Ureter (tissue), 1 donor: ENCODE results near the gene CCNL2. TPM values are rescaled to one million over a fixed set of nuclear protein-coding genes. Genes with fewer than 3 reads are reported as not detected.
"Not testable (repeated sequence)": the region's sequence is repeated elsewhere in the genome, so short reads cannot be mapped to it uniquely, and the experiment has no call there.

Experiments used
- DNase-seq: peaks from one replicate; pipeline ENCODE4 v3.0.0-alpha.2; 2020; ENCODE audit warnings: low spot score
- total RNA-seq: library from RNA; stranded (reverse); gene quantifications from one replicate; pipeline ENCODE4 v1.2.4, GENCODE V29; 2023
- donor health status: DM: yes; HTN: yes; CAD: no.

The CCNL2 gene
- total RNA-seq: 259 TPM

DNA sequence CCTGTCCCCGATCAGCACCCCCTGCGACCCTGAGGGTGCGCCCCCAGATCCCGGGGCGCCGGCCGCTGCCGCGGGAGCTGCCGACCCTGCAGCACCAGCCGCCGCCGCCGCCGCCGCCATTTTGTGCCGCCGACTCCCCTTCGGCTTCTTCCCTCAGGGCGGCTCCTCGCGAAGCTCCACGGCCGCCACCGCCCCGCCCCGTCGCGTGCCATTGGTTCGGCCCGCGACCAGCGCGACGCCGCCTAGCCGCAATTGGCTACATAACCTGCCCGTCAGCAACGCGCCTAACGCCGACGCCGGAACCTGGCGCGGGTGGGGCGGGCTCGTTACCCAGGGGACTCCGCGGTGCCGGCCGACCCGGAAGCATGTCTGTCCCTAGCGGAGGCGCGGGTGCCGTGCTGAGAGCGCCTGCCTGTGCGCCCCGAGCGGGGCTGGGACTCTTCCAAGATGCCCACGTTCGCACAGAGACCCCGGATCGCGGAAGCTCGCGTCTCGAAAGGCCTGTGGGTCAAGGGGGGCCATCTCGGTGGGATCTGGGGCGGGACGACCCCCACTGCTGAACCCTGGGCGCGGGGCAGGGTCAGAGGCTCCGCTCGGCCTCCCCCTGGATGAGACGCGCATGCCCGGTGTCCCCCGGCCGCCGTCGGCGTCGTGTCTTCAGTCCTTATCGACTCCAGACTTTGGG lies at the start of gene CCNL2:
Gene CCNL2, minus strand, starts transcription at position 149 of the 685 bp plus-strand sequence. Its CDS starts 29 bp downstream, at position 120.
- DNase-seq: peak; percentile 99

DNA sequence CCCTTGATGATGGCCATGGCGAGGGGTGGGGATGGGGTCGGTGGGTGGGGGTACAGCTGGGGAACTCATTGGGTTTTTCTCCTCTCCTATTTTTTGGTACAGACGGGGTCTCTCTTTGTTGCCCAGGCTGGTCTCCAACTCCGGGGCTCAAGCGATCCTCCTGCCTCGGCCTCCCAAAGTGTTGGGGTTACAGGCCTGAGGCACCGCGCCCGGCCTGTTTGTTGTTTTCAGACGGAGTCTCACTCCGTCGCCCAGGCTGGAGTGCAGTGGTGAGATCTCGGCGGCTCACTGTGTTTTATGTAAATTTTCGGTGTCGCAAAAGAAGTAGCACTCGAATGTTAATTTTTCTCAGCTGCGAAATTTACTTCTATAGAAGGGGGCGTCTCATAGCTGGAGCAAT lies 47.5 kb upstream of the CCNL2 start:
- not testable (repeated sequence) for DNase-seq

DNA sequence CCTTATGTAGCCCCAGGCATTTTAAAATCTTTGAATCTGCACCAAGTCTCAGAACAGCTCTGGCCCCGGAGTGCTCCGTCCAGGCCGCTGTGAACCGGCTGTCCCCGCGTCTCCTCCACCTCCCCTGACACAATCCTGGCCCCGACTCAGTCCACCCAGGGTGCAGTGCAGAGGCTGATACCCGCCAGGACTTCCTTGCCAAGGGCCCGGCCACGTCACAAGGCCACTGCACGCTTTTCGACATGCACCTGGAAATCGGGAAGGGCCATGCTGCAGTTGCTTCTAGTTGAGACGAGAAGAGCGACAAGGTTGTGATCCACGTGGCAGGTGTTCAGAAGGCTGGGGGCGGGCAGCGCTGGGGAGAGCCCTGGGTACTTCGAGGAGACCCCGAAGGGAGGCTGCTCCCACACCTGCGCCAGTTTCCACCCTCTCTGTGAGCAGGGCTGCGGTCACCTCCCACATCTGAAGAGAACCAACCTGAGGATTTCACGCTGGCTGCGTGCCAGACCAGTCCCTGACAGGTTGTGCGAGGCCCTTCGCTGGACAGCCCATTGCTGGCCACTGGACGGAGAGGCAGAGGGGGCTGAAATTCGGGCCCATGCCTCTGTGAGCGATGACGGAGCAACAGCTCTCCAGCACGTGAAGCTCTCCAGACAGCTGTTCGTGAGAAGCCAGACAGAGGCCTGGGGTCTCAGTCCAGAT lies 43.1 kb upstream of the CCNL2 start:
- no peak for DNase-seq

DNA sequence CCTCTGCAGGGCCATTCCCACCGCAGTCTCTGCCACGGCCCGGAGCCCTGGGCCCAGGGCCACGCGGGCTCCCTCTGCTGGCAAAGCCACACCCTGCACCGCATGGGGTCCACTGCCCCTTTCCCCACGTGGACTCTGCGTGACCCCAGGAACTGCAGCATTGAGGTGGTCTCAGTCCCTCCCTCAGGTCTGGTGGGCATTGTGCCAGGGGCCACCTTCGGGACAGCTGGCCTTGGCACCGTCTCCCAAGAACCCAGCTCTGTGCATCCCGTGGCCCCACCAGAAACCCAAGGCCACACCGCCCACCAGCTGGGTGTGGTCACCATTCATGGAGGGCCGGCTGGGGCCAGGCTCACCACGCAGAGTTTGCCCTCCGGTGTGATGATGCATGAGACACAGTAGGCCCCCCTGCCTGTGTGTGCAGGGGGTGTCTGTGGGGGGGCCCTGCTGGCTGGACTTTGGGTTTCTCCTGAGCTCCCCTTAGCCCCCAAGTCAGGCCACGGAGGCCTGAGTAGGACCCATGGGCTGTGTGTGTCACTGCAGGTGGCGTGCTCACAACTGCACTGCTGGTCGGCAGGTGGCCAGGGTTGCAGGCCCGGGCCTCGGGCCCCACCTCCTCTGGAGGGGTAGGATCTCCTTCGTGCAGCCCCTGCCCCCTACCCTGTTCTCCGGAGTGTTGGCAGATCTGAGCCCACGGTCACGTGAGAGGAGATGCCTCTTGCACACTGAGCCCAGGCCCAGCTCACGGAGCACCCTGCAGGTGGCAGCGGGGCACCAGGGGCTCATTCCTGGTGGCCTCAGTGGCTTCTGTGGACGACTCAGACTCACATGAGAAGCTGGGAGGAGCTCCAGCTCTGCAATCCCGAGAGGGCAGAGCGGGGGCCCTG lies 42.1 kb upstream of the CCNL2 start:
- no peak for DNase-seq

DNA sequence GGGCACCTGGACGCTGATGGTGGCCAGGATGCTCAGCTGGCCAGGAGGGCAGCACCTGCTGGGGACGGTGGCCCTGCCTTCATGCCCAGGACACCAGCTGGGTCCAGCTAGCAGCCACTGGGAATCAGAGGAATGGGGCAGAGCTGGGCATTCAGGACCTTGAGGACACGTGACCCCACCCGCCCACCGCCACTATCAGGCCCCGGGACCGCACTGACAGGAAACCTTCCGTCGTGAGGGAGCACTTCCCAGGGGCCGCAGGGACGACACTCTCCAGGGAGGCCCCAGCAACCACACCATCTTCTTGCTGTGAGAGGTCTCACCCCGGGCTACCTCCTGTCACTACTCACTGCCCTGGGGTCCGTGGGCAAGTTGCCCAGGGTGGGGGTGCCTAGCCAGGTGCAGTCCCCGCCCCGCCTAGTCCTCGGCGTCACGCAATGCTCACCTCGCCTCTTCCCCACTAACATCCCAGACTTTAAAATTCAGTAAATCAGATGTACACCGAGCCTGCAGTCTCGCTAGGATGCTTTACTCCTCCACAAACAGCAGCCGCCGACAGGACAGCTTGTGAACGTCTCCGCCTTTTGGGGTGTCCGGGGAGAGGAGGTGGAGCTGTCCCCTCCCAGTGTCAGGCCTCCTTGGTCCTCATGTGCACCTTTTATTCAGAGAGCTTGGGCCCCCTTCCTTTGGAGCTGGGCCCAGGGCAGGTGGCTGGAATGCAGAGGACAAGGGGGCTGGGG lies 41.3 kb upstream of the CCNL2 start:
- no peak for DNase-seq

DNA sequence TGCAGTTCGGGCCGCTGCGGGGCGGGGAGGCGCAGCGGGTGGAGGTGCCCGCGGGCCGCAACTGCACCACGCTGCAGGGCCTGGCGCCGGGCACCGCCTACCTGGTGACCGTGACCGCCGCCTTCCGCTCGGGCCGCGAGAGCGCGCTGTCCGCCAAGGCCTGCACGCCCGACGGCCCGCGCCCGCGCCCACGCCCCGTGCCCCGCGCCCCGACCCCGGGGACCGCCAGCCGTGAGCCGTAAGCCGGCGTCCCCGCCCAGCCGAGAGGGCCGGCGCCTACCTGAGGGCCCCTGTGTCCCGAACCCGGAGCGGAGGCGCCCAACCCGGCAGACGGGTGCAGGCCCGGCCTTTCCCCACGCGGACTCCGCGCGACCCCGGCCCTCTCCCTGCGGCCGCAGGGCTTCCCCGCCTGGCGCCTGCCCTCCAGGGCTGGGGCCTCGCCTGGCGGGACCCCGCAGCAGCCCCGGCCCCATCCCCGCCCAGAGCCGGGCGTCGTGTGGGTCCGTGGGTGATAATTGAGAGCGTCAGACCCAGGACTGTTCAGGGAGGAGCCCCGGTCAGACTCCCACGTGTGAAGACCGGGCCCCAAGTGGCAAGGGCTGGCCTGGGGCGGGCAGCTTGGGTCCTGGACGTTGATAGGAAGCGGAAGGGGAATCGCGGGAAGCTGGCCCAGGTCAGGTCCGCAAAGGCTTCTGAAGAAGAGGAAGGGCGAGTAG lies 40.6 kb upstream of the CCNL2 start:
- no peak for DNase-seq

DNA sequence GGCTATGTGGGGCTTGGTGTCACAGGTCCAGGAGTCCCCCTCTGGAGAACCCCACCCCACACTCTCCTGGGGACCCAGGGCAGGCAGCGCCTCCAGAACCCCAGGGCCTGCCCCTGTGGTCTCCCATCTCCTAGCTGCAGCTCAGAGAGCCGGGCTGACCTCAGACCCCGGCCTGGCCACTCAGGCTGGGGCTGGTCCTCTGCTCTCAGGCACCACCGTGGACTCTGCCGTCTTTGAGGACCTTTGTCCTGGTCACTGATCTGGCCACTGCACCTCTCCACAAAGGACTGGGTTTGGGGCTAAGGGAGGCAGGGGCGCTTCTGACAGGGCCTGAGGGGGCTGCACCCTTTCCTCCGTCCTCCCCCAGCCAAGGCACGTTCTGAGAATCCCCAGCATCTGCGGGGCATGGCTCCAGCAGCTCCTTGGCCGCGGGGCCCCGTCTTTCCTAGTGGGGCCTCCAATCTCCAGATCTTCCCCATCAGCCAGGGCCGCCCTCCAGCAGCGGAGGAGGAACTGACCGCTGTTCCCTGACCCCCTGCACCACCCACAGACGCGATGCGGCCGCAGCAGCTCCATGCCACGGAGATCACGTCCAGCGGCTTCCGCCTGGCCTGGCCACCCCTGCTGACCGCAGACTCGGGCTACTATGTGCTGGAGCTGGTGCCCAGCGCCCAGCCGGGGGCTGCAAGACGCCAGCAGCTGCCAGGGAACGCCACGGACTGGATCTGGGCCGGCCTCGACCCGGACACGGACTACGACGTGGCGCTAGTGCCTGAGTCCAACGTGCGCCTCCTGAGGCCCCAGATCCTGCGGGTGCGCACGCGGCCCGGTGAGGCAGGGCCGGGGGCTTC lies 39.6 kb upstream of the CCNL2 start:
- no peak for DNase-seq

DNA sequence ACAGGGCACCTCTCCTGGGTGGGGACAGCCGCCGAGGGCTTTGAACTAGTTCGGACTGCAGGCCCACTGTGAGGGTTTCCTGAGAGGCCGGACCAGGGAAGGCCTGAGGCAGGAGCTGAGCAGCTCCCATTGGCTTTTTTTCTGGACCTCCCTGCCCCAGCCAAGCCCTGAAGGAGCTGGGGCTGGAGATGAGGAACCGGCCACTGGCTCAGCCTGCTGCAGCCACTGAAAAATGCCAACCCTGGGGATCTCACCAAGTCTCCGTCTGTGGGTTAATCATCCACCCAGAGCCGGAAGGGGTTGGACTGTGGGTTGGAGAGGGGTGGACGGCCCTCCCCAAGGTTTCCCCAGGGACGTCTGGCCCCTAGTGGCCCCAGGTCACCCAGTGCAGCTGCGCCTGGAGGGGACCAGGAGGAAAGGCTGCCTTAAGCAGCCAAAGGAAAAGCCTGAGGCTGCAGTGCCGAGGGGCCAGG lies 38.8 kb upstream of the CCNL2 start:
- DNase-seq: no peak

DNA sequence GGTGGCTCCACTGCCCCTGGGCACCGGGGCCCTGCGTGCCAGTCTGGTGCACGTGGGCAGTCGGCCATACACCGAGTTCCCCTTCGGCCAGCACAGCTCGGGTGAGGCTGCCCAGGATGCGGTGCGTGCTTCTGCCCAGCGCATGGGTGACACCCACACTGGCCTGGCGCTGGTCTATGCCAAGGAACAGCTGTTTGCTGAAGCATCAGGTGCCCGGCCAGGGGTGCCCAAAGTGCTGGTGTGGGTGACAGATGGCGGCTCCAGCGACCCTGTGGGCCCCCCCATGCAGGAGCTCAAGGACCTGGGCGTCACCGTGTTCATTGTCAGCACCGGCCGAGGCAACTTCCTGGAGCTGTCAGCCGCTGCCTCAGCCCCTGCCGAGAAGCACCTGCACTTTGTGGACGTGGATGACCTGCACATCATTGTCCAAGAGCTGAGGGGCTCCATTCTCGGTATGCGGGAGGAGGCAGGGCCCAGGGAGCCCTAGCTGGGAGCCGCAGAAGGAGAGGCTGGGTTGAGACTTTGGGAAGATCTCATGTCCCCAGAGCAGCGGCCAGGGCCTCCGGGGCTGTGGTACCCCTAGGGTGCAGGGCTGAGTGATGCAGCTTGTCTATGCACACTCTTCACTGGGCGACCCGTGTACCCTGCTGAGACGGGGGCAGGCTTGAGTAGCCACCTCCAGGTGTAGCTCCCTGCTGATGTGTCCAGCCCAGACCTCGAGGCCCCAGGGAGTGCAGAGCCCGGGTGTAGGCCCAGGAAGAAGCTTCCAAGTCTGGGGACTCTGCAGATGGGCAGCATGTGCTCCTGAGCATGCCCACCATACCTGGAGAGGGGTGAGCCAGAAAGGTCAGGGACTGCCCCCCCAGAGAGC lies 38.1 kb upstream of the CCNL2 start:
- DNase-seq: no peak

DNA sequence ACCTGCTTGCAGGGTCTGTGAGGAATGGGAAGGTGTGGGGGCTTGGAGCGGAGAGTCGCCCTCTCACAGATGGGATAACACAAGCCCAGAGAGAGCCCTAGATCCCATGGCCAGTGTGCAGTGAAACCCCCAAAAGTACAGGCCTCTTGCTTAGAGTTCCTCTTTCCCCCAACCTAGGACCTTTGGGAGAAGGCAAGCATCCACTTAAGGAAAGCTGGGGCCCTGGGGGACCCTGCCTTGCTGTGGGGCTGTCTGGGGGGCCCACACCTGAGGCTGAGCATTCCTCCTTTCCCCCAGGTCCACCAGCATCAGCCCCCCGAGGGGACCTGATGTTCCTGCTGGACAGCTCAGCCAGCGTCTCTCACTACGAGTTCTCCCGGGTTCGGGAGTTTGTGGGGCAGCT lies 37.5 kb upstream of the CCNL2 start:
- no peak for DNase-seq

DNA sequence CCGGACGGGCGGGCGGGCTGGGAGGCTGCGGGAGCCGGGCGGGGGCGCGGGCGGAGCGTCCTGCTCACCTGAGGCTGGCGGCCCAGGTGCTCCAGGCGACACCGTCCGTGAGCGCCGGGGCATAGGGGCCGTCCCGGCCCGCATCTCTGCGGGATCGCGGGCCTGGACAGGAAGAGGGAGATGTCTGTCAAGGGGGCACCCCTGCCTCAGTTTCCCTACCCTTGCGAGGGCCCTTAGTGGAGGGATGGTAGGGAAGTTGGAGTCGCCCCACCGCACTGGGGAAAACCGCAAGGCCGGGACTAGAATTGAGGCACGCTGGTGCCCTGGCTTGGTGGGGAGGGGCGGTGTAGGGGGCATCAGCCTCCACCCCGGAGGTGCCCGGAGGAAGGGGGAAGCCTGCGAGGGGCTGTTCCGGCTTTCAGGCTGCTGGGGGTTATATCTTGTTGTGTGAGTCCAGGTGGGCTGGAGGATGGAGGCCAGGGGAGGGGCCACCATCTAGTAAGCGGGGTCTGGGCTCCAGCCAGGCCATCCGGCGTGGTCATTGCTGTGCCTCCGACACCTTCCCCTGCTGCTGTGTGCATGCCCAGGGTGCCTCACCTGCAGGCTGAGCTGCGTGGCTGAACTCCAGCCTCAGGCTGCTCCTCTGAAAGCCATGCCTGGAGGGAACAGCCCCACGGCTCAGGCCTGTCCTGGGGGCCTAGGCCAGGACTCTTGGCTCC lies 36.9 kb upstream of the CCNL2 start:
- DNase-seq: no peak

DNA sequence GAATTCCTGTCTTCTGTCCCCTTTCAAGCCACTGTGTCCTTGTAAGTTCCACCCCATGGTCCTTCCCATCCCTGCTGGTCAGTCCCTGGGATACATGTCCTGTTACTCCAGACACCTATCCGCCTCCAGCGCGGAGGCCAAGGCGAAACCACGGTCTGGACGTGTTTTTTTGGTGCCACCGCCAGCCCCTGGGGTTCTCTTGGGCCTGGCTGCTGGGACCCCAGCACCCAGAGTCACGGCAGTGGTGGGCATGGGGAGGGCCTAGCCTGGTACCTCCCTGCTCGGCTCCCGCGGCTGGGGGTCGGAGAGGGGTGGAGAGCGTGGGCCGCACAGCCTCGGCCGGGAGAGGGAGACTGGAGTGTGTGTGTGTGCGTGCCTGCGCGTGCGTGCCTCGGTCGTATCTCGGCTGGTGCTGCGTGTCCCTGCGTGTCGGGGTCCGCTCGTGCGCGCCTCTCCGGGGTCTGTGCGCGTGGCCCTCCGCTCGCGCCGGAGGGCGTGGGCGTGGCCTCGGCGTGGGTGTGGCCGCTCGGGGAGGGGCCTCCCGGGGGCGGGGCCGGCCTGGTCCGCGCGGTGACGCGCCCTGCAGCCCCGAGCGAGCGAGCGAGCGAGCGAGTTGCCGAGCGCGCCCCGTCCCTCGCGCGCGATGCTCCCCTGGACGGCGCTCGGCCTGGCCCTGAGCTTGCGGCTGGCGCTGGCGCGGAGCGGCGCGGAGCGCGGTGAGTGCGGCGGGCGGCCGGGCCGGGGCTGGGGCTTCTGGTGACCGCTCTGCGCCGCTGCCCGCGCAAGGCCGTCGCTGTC lies 36.2 kb upstream of the CCNL2 start, which contains the start of gene VWA1:
Gene VWA1, plus strand, starts transcription at position 585 of the 798 bp plus-strand sequence. Its CDS starts 59 bp downstream, at position 644.
- peak; percentile 81 for DNase-seq

DNA sequence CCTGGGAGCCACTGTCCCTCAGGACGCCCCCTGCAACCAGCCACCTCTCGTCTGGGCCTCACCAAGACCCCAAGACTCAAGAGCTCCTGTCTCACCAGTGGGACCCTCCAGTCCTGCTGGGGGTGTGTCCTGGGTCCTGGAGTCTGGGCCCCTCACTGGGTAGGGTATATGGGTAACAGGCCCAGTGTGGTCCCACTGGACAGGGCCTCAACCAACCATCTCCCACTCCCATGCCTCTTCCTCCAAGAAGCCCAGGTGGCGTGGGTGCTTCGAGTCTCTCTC lies 35.6 kb upstream of the CCNL2 start:
- DNase-seq: no peak

DNA sequence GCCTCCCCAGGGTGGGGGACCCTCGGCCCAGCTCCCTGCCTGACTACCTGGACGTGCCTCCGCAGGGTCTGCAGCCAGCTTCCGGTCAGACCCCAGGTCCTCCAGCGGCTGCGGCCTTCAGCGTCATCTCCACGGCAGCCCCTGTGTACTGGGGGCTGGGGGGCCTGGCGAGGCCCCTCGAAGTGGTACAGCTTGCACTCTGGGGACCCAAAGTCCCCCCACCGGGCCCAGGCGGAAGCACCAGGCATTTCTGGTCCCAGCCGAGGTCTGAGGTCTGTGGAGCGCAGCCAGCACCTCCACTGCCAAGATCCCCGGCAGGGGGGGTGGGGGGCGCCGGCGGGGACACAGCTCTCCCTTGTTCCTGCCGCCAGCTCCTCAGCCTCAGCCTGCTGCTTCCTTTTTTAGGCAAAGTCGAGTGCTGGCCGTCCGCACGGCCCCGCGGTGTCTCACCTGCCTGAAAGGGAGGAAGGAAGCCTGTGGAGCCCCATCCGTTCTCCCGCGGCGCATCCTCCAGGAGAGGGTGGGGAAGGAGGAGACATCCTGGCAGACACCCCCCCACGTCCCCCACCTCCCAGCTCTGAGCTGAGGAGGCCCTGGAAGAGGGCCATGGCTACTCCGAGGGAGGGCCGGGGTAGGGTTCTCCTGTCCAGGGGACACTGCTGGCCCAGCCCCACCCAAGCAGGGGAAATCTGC lies 35.1 kb upstream of the CCNL2 start:
- peak; percentile 88 for DNase-seq

DNA sequence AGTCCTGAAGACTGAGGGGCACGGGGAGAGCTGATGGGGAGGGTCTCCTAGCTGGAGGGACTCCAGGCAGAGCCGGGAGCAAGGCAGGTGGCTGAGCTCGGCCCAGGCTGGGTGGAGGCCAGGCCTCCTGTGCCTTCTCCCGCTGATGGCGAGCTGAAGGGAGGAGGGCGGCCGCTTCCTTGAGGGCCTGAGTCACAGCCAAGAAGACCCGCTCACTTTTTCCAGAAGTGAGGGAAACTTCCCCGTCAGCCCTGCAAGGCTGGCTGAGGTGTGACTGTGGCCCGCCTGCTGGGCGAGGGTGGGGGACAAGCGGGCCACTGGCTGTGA lies 34.6 kb upstream of the CCNL2 start:
- DNase-seq: no peak

DNA sequence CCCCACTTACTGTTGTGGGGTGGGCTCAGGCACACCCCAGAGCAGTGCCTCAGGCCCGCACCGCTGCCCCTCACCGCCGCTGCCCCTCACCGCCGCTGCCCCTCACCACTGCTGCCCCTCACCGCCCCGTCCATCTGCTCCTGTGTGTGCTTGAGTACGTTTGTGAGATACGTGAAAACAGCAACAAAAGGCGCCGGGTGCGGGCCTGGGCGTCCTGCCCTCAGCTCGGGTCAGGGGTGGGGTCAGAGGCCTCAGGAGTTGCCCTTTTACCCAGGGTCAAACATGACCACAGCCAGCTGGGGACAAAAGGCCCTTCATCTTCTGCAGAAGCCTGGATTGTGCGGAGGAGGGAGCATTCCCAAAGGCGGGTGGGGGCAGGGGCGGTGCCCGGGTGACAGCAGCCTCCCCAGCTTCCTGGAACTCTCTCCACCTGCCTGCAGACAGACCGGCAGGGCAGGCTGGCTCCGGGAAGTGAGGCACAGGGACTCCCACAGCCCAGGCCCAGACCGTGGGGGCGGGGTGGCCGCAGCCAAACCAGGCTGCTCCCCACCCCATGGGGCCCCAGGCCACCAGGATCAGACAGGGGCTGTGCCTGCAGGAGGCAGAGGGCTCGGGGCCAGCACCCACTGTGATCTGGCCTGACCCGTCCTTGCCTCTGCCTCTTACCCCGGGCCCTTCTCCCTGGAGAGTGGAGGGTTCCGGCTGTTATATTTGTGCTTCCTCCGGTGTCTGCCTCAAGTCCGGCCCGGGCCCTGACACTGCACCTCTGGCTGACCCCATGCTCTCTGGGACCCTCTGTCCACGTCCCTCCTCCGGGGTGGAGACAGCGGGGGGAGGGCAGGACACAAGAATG lies 34.0 kb upstream of the CCNL2 start:
- peak; percentile 91 for DNase-seq
